GM06990 (cell line): Measurements from ENCODE around the gene PDXP.
"Not testable (repeated sequence)": the region's sequence is repeated elsewhere in the genome, so short reads cannot be mapped to it uniquely, and the experiment has no call there.

ENCODE experiments used
- DNase-seq: peaks from one replicate; pipeline ENCODE4 v3.0.0-alpha.2; 2011; ENCODE audit not compliant: insufficient read length; ENCODE audit errors: extremely low read depth
- H3K27me3 ChIP-seq: replicated peaks from 2 replicates; pipeline ENCODE4 v1.6.0; 2011; ENCODE audit warnings: low read length; ENCODE audit not compliant: control insufficient read depth, insufficient read depth
- H3K36me3 ChIP-seq: 2 replicates; pipeline ENCODE4 v1.5.1; 2011; ENCODE audit warnings: low read length; ENCODE audit not compliant: control insufficient read depth, insufficient read depth
- H3K4me3 ChIP-seq: replicated peaks from 2 replicates; pipeline ENCODE4 v1.5.1; 2011; ENCODE audit warnings: low read depth, mild to moderate bottlenecking, control low read depth, low read length
- CTCF ChIP-seq: IDR thresholded peaks from 2 replicates; pipeline ENCODE4 v1.5.1; 2011; ENCODE audit warnings: low read length, control low read depth, mild to moderate bottlenecking, inconsistent platforms; ENCODE audit not compliant: insufficient read depth, poor library complexity, severe bottlenecking

PDXP gene

GRCh38 chr22:37658133-37659065, at the start of gene PDXP:
PDXP (plus strand) TSS chr22:37658723; CDS start chr22:37658783, 60 bp downstream.
- Histone ChIP-seq H3K27me3 (no peaks in the 10 kb centered on the region), H3K4me3 (peak within 1 kb of the TSS; percentile 91), H3K36me3 (peaks cover 2% of the 10 kb centered on the region)
- DNase-seq = peak; percentile 99
- TF ChIP-seq CTCF = no peak

- no peak for TF ChIP-seq CTCF
- DNase-seq = no peak
- Histone ChIP-seq H3K27me3 (no peaks in the 10 kb centered on the region), H3K4me3 (peak overlapping the region; percentile 98), H3K36me3 (peaks cover 11% of the 10 kb centered on the region)
These were observed 49.0 kb upstream of the PDXP start for GRCh38 chr22:37609240-37610152.

GRCh38 chr22:37610153-37610475, 48.4 kb upstream of the PDXP start:
- not testable (repeated sequence) for DNase-seq, H3K27me3 ChIP-seq
- Histone ChIP-seq H3K4me3 (peak overlapping the region; percentile 98), H3K36me3 (peaks cover 13% of the 10 kb centered on the region)

GRCh38 chr22:37610480-37611129, 47.9 kb upstream of the PDXP start:
- DNase-seq = no peak
- Histone ChIP-seq H3K36me3 (peaks cover 13% of the 10 kb centered on the region), H3K27me3 (no peaks in the 10 kb centered on the region), H3K4me3 (peak overlapping the region; percentile 98)
- no peak for TF ChIP-seq CTCF

- TF ChIP-seq CTCF = no peak
- Histone ChIP-seq H3K4me3 (no peak overlapping the region), H3K27me3 (no peaks in the 10 kb centered on the region), H3K36me3 (peaks cover 14% of the 10 kb centered on the region)
- DNase-seq = no peak
These were observed 47.3 kb upstream of the PDXP start for GRCh38 chr22:37611207-37611606.
